H1 (cell line): ENCODE measurements around the gene MCM8. TPM values are rescaled to one million over a fixed set of nuclear protein-coding genes. Genes with fewer than 3 reads are reported as not detected.

ENCODE experiments used
- JUN ChIP-seq: IDR thresholded peaks from 2 replicates; pipeline ENCODE4 v1.6.1; 2011; ENCODE audit warnings: low read depth, mild to moderate bottlenecking, improper control_type of control experiment, low read length
- POLR2AphosphoS5 ChIP-seq: IDR thresholded peaks from 2 replicates; pipeline ENCODE4 v1.6.1; 2011; ENCODE audit warnings: low read depth, low read length
- SIN3A ChIP-seq, 2 experiments: IDR thresholded peaks in 1 of 2; conservative IDR thresholded peaks in 1 of 2; 2 replicates each; pipeline ENCODE4 v1.6.1; 2011 to 2012; ENCODE audit warnings: low read length in 2 of 2, improper control_type of control experiment in 1 of 2, low read depth in 1 of 2, mild to moderate bottlenecking in 1 of 2
- SIX5 ChIP-seq: IDR thresholded peaks from 2 replicates; pipeline ENCODE4 v1.6.1; 2011; ENCODE audit warnings: mild to moderate bottlenecking, low read depth, low read length
- YY1 ChIP-seq: IDR thresholded peaks from 2 replicates; pipeline ENCODE4 v1.6.1; 2011; ENCODE audit warnings: low read depth, mild to moderate bottlenecking, low read length
- ZNF274 ChIP-seq: IDR thresholded peaks from 2 replicates; pipeline ENCODE4 v1.7.0; 2012; ENCODE audit warnings: low read length, borderline replicate concordance; ENCODE audit errors: extremely low read depth
- polyA plus RNA-seq, 7 experiments: library from polyadenylated mRNA; depleted of rRNA in 3 of 7; stranded (reverse) in 5 of 7; unstranded in 2 of 7; fragments of >200 nt in 5 of 7; fragments of 200-250 nt in 2 of 7; gene quantifications; 1 replicate in 5 of 7; 2 replicates in 1 of 7; 4 replicates in 1 of 7; pipeline versions ENCODE4 v1.2.1 to v1.2.3, GENCODE V29; 2011 to 2013; ENCODE audit warnings: missing spikeins in 2 of 7, mixed read lengths in 2 of 7
- total RNA-seq: library from RNA; stranded (reverse); fragmentation: NEBNext Ultra II Directional; extraction: Animal tissue kit (Norgen Biotek cat#: 25700); gene quantifications from 2 replicates; pipeline ENCODE4 v1.2.1, GENCODE V29; 2021
- TF ChIP-seq, protein P1 (sequence below): IDR thresholded peaks from 2 replicates; pipeline ENCODE4 v1.6.1; 2012; ENCODE audit warnings: inconsistent platforms

Gene MCM8
- total and polyA plus RNA-seq, 2 of the 8 experiments (the other 6 are each of a cell fraction or from before 2014, with no cell fraction given) = 7.1 to 31.9 TPM

DNA sequence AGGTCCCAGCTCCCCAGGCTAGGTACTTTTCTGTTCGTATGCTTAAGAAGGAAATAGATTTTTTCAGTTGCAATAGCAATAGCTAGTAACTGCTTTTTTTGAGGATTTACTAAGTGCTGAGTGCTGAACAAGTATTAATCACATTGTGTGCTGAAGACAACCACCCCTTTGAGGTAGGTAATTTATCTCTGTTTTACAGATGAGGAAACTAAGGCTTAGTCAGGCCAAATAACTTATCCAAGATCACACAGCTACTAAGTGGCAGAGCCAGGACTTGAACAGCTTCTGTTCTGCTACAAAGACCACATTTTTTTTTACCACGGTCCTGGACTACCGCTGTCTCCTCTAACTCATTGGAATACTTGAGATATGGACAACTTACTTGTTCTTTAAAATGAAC, 63.6 kb downstream of the MCM8 start (continued):
- no peak for TF ChIP-seq SIN3A (conservative IDR thresholded peaks at IDR 0.05 in 1 of 2, IDR thresholded peaks at IDR 0.05 in 1 of 2; ENCODE audit: low read depth in 1 of 2, low read length in 2 of 2)
- no peak for TF ChIP-seq JUN
- no peak for TF ChIP-seq ZNF274
- TF ChIP-seq YY1 = no peak
- TF ChIP-seq SIX5 = no peak
- TF ChIP-seq, protein P1, sequence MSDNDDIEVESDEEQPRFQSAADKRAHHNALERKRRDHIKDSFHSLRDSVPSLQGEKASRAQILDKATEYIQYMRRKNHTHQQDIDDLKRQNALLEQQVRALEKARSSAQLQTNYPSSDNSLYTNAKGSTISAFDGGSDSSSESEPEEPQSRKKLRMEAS = no peak
- TF ChIP-seq POLR2AphosphoS5 = no peak
